GM06990 (cell line): ENCODE data around the gene DNAAF1.

Source experiments
- DNase-seq: peaks from one replicate; pipeline ENCODE4 v3.0.0-alpha.2; 2011; ENCODE audit not compliant: insufficient read length; ENCODE audit errors: extremely low read depth
- H3K27me3 ChIP-seq: replicated peaks from 2 replicates; pipeline ENCODE4 v1.6.0; 2011; ENCODE audit warnings: low read length; ENCODE audit not compliant: control insufficient read depth, insufficient read depth
- H3K36me3 ChIP-seq: 2 replicates; pipeline ENCODE4 v1.5.1; 2011; ENCODE audit warnings: low read length; ENCODE audit not compliant: control insufficient read depth, insufficient read depth
- H3K4me3 ChIP-seq: replicated peaks from 2 replicates; pipeline ENCODE4 v1.5.1; 2011; ENCODE audit warnings: low read depth, mild to moderate bottlenecking, control low read depth, low read length
- CTCF ChIP-seq: IDR thresholded peaks from 2 replicates; pipeline ENCODE4 v1.5.1; 2011; ENCODE audit warnings: low read length, control low read depth, mild to moderate bottlenecking, inconsistent platforms; ENCODE audit not compliant: insufficient read depth, poor library complexity, severe bottlenecking

Gene DNAAF1

GRCh38 chr16:84132527-84133285 lies 12.4 kb upstream of the DNAAF1 start:
- Histone ChIP-seq H3K4me3 (no peak overlapping the region), H3K27me3 (no peaks in the 10 kb centered on the region), H3K36me3 (no peaks in the 10 kb centered on the region; the same call in 1 of the 2 replicates)
- no peak for DNase-seq
- TF ChIP-seq CTCF = no peak

DNA sequence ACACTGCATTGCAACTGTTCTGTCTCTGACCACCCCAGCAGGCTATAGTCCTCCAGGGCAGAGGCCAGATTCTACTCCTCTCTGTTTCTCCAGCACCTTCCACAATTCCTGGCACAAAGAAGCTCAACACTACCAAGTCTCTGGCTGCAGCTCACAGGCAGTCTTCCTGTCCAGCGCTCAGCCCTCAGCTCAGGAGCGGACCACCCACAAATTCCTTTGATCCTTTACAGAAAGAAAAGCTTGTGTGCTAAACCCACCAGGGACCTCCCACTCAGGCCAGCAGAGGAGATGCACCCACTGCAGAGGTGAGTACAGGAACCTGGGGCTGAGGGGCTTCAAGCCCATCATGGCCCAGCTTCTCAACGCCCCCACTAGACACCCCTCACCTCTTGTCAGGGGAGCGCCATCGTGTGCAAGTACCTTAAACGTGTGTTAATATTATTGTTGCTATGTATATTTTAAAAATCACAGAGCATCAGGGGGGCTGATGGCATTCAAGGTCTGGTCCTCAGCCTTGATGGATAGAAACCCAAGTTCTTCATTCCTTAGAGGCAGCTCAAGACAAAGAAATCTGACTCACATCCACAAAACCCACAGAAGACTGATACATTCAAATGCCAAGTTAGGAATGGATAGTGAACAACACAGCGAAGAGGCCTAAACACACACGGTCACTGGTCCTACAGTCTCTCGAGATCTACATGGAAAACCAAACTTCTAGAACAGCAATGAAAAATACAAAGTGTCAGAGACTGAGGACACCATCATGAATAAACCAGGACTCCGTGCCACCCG lies 8.6 kb upstream of the DNAAF1 start:
- no peak overlapping the region for H3K4me3 ChIP-seq
- no peaks in the 10 kb centered on the region for H3K27me3 ChIP-seq
- no peaks in the 10 kb centered on the region for H3K36me3 ChIP-seq
- no peak for TF ChIP-seq CTCF
- no peak for DNase-seq

GRCh38 chr16:84137287-84137686 lies 7.8 kb upstream of the DNAAF1 start:
- H3K27me3 ChIP-seq = no peaks in the 10 kb centered on the region
- no peak for DNase-seq
- H3K4me3 ChIP-seq = no peak overlapping the region
- H3K36me3 ChIP-seq = no peaks in the 10 kb centered on the region
- TF ChIP-seq CTCF = no peak

DNA sequence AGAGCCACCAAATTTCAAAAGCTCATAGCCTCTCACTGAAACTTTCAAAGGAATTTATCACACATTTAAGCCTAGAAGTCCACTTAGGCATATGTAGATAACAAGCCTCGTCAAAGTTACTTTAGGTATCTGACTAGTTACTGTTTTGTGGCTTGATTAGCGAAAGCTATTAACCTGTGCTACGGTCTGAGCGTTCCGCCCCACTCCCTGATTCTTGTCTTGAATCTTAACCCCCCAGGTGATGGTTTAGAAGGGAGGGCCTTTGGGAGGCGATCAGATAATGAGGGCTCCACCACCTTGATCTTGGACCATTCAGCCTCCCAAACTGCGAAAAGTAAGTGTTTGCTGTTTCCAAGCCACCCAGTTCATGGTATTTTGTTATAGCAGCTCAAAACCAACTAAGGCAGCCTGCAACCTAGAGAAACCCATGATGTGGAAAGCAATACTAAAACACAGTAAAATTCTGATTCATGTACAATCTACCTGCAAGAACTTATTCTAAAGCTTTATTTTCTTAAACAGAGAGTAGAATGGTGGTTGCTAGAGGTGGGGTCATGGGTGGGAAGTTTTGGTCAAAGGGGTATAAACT lies 7.2 kb upstream of the DNAAF1 start:
- no peak for TF ChIP-seq CTCF
- Histone ChIP-seq H3K27me3 (no peaks in the 10 kb centered on the region), H3K36me3 (no peaks in the 10 kb centered on the region), H3K4me3 (no peak overlapping the region)
- DNase-seq = no peak

DNA sequence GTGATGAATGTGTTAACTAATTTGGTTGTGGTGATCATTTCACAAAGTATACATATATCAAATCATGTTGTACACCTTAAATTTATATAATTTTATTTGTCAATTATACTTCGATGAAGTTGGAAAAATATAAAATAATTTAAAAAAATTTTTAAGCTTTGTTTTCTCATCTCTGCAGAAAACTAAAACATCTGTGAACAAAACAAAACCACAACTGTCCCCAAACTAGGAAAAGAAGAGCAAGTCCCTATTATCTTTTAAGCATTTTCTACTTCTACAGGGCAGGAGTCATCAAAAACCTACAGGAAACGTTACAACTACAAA lies 6.6 kb upstream of the DNAAF1 start:
- TF ChIP-seq CTCF = no peak
- Histone ChIP-seq H3K27me3 (no peaks in the 10 kb centered on the region), H3K36me3 (no peaks in the 10 kb centered on the region), H3K4me3 (no peak overlapping the region)
- no peak for DNase-seq
